ENCODE data around the gene GALNT5.

The GALNT5 gene

GRCh38 chr2:157250836-157251235 is 6.7 kb upstream of the GALNT5 start:
- DNase-seq (ENCODE audit: low spot score), result no peak
- TF ChIP-seq CTCF (conservative IDR thresholded peaks at IDR 0.05; ENCODE audit: low read depth), result no peak
- no peak overlapping the region for H3K27ac ChIP-seq
- ChIA-PET CTCF (no interaction called here), POLR2A (ENCODE audit: low non-redundant PET) (no interaction called here)

- ChIA-PET POLR2A (ENCODE audit: low non-redundant PET) (no interaction called here), CTCF (no interaction called here)
- no peak for TF ChIP-seq CTCF (conservative IDR thresholded peaks at IDR 0.05; ENCODE audit: low read depth)
- no peak overlapping the region for H3K27ac ChIP-seq
- no peak for DNase-seq (ENCODE audit: low spot score)
Observed at GRCh38 chr2:157251932-157252331, 5.6 kb upstream of the GALNT5 start.

- no peak for DNase-seq (ENCODE audit: low spot score)
- no peak for TF ChIP-seq CTCF (conservative IDR thresholded peaks at IDR 0.05; ENCODE audit: low read depth)
- POLR2A ChIA-PET (ENCODE audit: low non-redundant PET), result no interaction called here
- CTCF ChIA-PET, result interaction anchor here (0.7 to 1.7 kb wide), 3 partner anchors 50 to 75 kb away, joined by 3 to 4 read pairs (median 3); no protein-coding TSS in a partner anchor
- no peak overlapping the region for H3K27ac ChIP-seq
Observed at GRCh38 chr2:157252529-157252928, 5.0 kb upstream of the GALNT5 start.

GRCh38 chr2:157254041-157254440 is 3.5 kb upstream of the GALNT5 start:
- no peak for TF ChIP-seq CTCF (conservative IDR thresholded peaks at IDR 0.05; ENCODE audit: low read depth)
- ChIA-PET POLR2A (ENCODE audit: low non-redundant PET) (no interaction called here), CTCF (interaction anchor here (1.7 kb wide), 1 partner anchor 49 kb away, joined by 4 read pairs; no protein-coding TSS in a partner anchor)
- no peak for DNase-seq (ENCODE audit: low spot score)
- H3K27ac ChIP-seq, result no peak overlapping the region

GRCh38 chr2:157255746-157256145 is 1.8 kb upstream of the GALNT5 start:
- no peak for TF ChIP-seq CTCF (conservative IDR thresholded peaks at IDR 0.05; ENCODE audit: low read depth)
- CTCF ChIA-PET, result no interaction called here
- DNase-seq (ENCODE audit: low spot score), result no peak
- H3K27ac ChIP-seq, result no peak overlapping the region
- POLR2A ChIA-PET (ENCODE audit: low non-redundant PET), result no interaction called here

- H3K27ac ChIP-seq, result no peak overlapping the region
- POLR2A ChIA-PET (ENCODE audit: low non-redundant PET), result no interaction called here
- TF ChIP-seq CTCF (conservative IDR thresholded peaks at IDR 0.05; ENCODE audit: low read depth), result no peak
- no peak for DNase-seq (ENCODE audit: low spot score)
- CTCF ChIA-PET, result interaction anchor here (0.6 kb wide), 1 partner anchor 46 kb away, joined by 3 read pairs; no protein-coding TSS in a partner anchor
Observed at GRCh38 chr2:157256626-157257025, 879 bp upstream of the GALNT5 start.

All from RWPE1 (cell line).